Mammary epithelial cell (primary cell): ENCODE measurements around the gene GZMM.

Source experiments
- CTCF ChIP-seq, 2 donors: IDR thresholded peaks in 1 of 2; conservative IDR thresholded peaks in 1 of 2; 2 replicates each; pipeline ENCODE4 v1.5.1; 2011 to 2012; ENCODE audit warnings: inconsistent platforms in 2 of 2, low read length in 2 of 2, mild to moderate bottlenecking in 2 of 2, control low read depth in 1 of 2, low read depth in 1 of 2; ENCODE audit not compliant: insufficient read depth in 1 of 2; ENCODE audit errors: extremely low read depth in 1 of 2
- EZH2 ChIP-seq: IDR thresholded peaks from 2 replicates; pipeline ENCODE4 v1.6.1; 2012; ENCODE audit warnings: low read length, inconsistent platforms, borderline replicate concordance

GRCh38 chr19:572743-573518, 29.1 kb downstream of the GZMM start:
- TF ChIP-seq EZH2 (no peak), CTCF (conservative IDR thresholded peaks at IDR 0.05 in 1 of 2, IDR thresholded peaks at IDR 0.05 in 1 of 2; ENCODE audit: extremely low read depth in 1 of 2, insufficient read depth in 1 of 2, low read depth in 1 of 2, low read length in 2 of 2) (no peak)
